Osteocyte (in vitro differentiated cells): ENCODE results near the gene TMEM72. TPM values are rescaled to one million over a fixed set of nuclear protein-coding genes. Genes with fewer than 3 reads are reported as not detected.

ENCODE experiments used
- DNase-seq: peaks from one replicate; pipeline ENCODE4 v3.0.0; 2021; ENCODE audit warnings: mixed read lengths; ENCODE audit not compliant: unreplicated experiment; ENCODE audit errors: extremely low spot score
- H3K27ac Mint-ChIP-seq: one replicate; pipeline ENCODE4 v1.8.0; 2021; ENCODE audit warnings: mild to moderate bottlenecking, mixed read lengths; ENCODE audit not compliant: unreplicated experiment
- H3K27me3 Mint-ChIP-seq: one replicate; pipeline ENCODE4 v1.8.0; 2021; ENCODE audit warnings: mixed read lengths; ENCODE audit not compliant: unreplicated experiment
- H3K36me3 Mint-ChIP-seq: one replicate; pipeline ENCODE4 v1.8.0; 2021; ENCODE audit warnings: mixed read lengths; ENCODE audit not compliant: unreplicated experiment
- H3K4me1 Mint-ChIP-seq: one replicate; pipeline ENCODE4 v1.8.0; 2021; ENCODE audit warnings: mixed read lengths; ENCODE audit not compliant: unreplicated experiment
- H3K4me3 Mint-ChIP-seq: one replicate; pipeline ENCODE4 v1.8.0; 2021; ENCODE audit warnings: mild to moderate bottlenecking, moderate library complexity, mixed read lengths; ENCODE audit not compliant: unreplicated experiment
- H3K9me3 Mint-ChIP-seq: one replicate; pipeline ENCODE4 v1.8.0; 2021; ENCODE audit warnings: mixed read lengths; ENCODE audit not compliant: unreplicated experiment
- total RNA-seq: library from RNA; stranded (reverse); gene quantifications from 2 replicates; pipeline ENCODE4 v1.2.1, GENCODE V29; 2021
- TF ChIP-seq, protein P1 (sequence below): fragments of 200-600 bp; sonication (generic); IDR thresholded peaks from 2 replicates; pipeline ENCODE4 v1.5.0; 2021; ENCODE audit warnings: antibody characterized with exemption, mild to moderate bottlenecking, moderate library complexity

Gene TMEM72
- total RNA-seq, 1 donor from 2014 or later: not detected

- H3K4me1 Mint-ChIP-seq: peaks cover 47% of the 10 kb centered on the region
- no peak overlapping the region for H3K27ac Mint-ChIP-seq
- no peaks in the 10 kb centered on the region for H3K9me3 Mint-ChIP-seq
- no peaks in the 10 kb centered on the region for H3K27me3 Mint-ChIP-seq
- peaks cover 4% of the 10 kb centered on the region for H3K36me3 Mint-ChIP-seq
- no peak for DNase-seq
- TF ChIP-seq, protein P1, sequence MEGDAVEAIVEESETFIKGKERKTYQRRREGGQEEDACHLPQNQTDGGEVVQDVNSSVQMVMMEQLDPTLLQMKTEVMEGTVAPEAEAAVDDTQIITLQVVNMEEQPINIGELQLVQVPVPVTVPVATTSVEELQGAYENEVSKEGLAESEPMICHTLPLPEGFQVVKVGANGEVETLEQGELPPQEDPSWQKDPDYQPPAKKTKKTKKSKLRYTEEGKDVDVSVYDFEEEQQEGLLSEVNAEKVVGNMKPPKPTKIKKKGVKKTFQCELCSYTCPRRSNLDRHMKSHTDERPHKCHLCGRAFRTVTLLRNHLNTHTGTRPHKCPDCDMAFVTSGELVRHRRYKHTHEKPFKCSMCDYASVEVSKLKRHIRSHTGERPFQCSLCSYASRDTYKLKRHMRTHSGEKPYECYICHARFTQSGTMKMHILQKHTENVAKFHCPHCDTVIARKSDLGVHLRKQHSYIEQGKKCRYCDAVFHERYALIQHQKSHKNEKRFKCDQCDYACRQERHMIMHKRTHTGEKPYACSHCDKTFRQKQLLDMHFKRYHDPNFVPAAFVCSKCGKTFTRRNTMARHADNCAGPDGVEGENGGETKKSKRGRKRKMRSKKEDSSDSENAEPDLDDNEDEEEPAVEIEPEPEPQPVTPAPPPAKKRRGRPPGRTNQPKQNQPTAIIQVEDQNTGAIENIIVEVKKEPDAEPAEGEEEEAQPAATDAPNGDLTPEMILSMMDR: no peak
- H3K4me3 Mint-ChIP-seq: no peak overlapping the region
These were observed 57.6 kb downstream of the TMEM72 start for GRCh38 chr10:44968500-44969400.

GRCh38 chr10:44969854-44970253 is 58.7 kb downstream of the TMEM72 start:
- no peaks in the 10 kb centered on the region for H3K27me3 Mint-ChIP-seq
- H3K36me3 Mint-ChIP-seq: peaks cover 4% of the 10 kb centered on the region
- TF ChIP-seq, protein P1: no peak
- H3K4me3 Mint-ChIP-seq: no peak overlapping the region
- H3K4me1 Mint-ChIP-seq: peaks cover 45% of the 10 kb centered on the region
- no peak overlapping the region for H3K27ac Mint-ChIP-seq
- H3K9me3 Mint-ChIP-seq: no peaks in the 10 kb centered on the region
- DNase-seq: no peak

- Mint-ChIP-seq H3K27ac (no peak overlapping the region), H3K4me1 (peaks cover 41% of the 10 kb centered on the region), H3K9me3 (no peaks in the 10 kb centered on the region), H3K36me3 (peaks cover 4% of the 10 kb centered on the region), H3K4me3 (no peak overlapping the region), H3K27me3 (no peaks in the 10 kb centered on the region)
- TF ChIP-seq, protein P1: no peak
- no peak for DNase-seq
These were observed 59.8 kb downstream of the TMEM72 start for GRCh38 chr10:44970812-44971395.

DNA sequence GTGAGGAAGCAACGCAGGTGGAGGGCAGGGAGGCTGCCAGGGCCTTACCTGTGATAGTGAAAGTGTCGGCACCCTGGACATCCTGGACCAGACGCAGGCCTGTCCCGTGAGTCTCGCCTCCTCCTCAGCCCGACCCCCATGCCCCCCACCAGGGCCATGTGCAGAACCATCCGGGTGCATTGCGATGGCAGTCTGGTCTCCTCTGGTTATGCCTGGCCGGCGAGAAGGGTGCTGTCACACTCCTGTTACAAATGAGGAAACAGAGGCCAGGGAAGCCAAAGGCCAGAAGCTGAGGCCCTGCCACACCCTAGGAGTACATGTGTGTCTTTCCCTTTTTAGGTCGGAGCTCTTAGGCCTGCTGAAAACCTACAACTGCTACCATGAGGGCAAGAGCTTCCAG is 60.3 kb downstream of the TMEM72 start:
- Mint-ChIP-seq H3K36me3 (peaks cover 4% of the 10 kb centered on the region), H3K27ac (no peak overlapping the region), H3K9me3 (no peaks in the 10 kb centered on the region), H3K27me3 (no peaks in the 10 kb centered on the region), H3K4me1 (peaks cover 41% of the 10 kb centered on the region), H3K4me3 (no peak overlapping the region)
- TF ChIP-seq, protein P1: no peak
- no peak for DNase-seq
